ENCODE data around the gene CHMP4A. TPM values are rescaled to one million over a fixed set of nuclear protein-coding genes. Genes with fewer than 3 reads are reported as not detected.

CHMP4A gene
- total RNA-seq, 2 donors from 2014 or later, result 61.5 to 66.8 TPM

GRCh38 chr14:24260026-24260779 is 46.9 kb upstream of the CHMP4A start:
- WGBS, result 79% methylated on average over 14 of the region's 16 CpGs
- TF ChIP-seq POLR2A (IDR thresholded peaks at IDR 0.05) (no peak), POLR2AphosphoS5 (IDR thresholded peaks at IDR 0.05) (no peak), CTCF (IDR thresholded peaks at IDR 0.05) (no peak)

GRCh38 chr14:24259282-24260025 is 46.2 kb upstream of the CHMP4A start:
- Histone ChIP-seq H3K27me3 (replicated peaks; ENCODE audit: insufficient read depth) (no peaks in the 10 kb centered on the region), H3K9me3 (no peaks in the 10 kb centered on the region), H3K4me1 (replicated peaks) (no peaks in the 10 kb centered on the region), H3K27ac (peak overlapping the region; percentile 15 to 34), H3K4me3 (no peak overlapping the region), H3K36me3 (no peaks in the 10 kb centered on the region)
- peak; percentile 29 for DNase-seq (ENCODE audit: low spot score)
- no peak for TF ChIP-seq POLR2A (IDR thresholded peaks at IDR 0.05)
- no peak for TF ChIP-seq CTCF (IDR thresholded peaks at IDR 0.05)
- no peak for TF ChIP-seq POLR2AphosphoS5 (IDR thresholded peaks at IDR 0.05)
- WGBS, result 61% methylated on average over 16 of the region's 16 CpGs
- intact Hi-C loops (cut with DNase I), result no loop called here

More at GRCh38 chr14:24260026-24260779, 46.9 kb upstream of the CHMP4A start:
- H3K4me3 ChIP-seq, result no peak overlapping the region
- no peaks in the 10 kb centered on the region for H3K27me3 ChIP-seq (replicated peaks; ENCODE audit: insufficient read depth)
- peak; percentile 23 for DNase-seq (ENCODE audit: low spot score)
- peak overlapping the region; percentile 15 to 34 for H3K27ac ChIP-seq
- no peaks in the 10 kb centered on the region for H3K36me3 ChIP-seq
- no peaks in the 10 kb centered on the region for H3K4me1 ChIP-seq (replicated peaks)
- H3K9me3 ChIP-seq, result no peaks in the 10 kb centered on the region
- intact Hi-C loops (cut with DNase I), result no loop called here

- no peak overlapping the region for H3K4me3 ChIP-seq
- H3K4me1 ChIP-seq (replicated peaks), result no peaks in the 10 kb centered on the region
- no peak for DNase-seq (ENCODE audit: low spot score)
- H3K36me3 ChIP-seq, result no peaks in the 10 kb centered on the region
- H3K27me3 ChIP-seq (replicated peaks; ENCODE audit: insufficient read depth), result no peaks in the 10 kb centered on the region
- 76% methylated on average over 18 of the region's 18 CpGs for WGBS
- peak overlapping the region in 1 of 2 donors; percentile 15 for H3K27ac ChIP-seq
- intact Hi-C loops (cut with DNase I), result no loop called here
- TF ChIP-seq POLR2AphosphoS5 (IDR thresholded peaks at IDR 0.05) (no peak), POLR2A (IDR thresholded peaks at IDR 0.05) (no peak), CTCF (IDR thresholded peaks at IDR 0.05) (no peak)
- no peaks in the 10 kb centered on the region for H3K9me3 ChIP-seq
Measured at GRCh38 chr14:24258548-24259265, 45.4 kb upstream of the CHMP4A start.

GRCh38 chr14:24258119-24258518 is 44.8 kb upstream of the CHMP4A start:
- DNase-seq (ENCODE audit: low spot score), result no peak
- intact Hi-C loops (cut with DNase I), result no loop called here
- Histone ChIP-seq H3K27ac (no peak overlapping the region), H3K9me3 (no peaks in the 10 kb centered on the region), H3K4me3 (no peak overlapping the region), H3K36me3 (no peaks in the 10 kb centered on the region), H3K27me3 (replicated peaks; ENCODE audit: insufficient read depth) (no peaks in the 10 kb centered on the region), H3K4me1 (replicated peaks) (no peaks in the 10 kb centered on the region)
- TF ChIP-seq POLR2A (IDR thresholded peaks at IDR 0.05), result no peak
- no peak for TF ChIP-seq POLR2AphosphoS5 (IDR thresholded peaks at IDR 0.05)
- TF ChIP-seq CTCF (IDR thresholded peaks at IDR 0.05), result no peak
- 88% methylated on average over 9 of the region's 9 CpGs for WGBS

Measured in prostate gland (tissue), 2 donors.